Peyer's patch (tissue), 4 donors: ENCODE results near the gene NAP1L5. TPM values are rescaled to one million over a fixed set of nuclear protein-coding genes. Genes with fewer than 3 reads are reported as not detected.

Experiments used
- DNase-seq, 3 donors: peaks; one replicate each; pipeline ENCODE4 v3.0.0-alpha.2; 2017 to 2019
- H3K27ac ChIP-seq, 4 donors: fragments of 200-600 bp; sonication (generic); one replicate each; pipeline ENCODE4 v1.5.1; 2016 to 2019
- H3K27me3 ChIP-seq, 2 donors: fragments of 200-600 bp; sonication (generic); one replicate each; pipeline ENCODE4 v1.5.1; 2019
- H3K36me3 ChIP-seq, 3 donors: fragments of 200-600 bp; sonication (generic); one replicate each; pipeline ENCODE4 v1.5.1; 2016 to 2019
- H3K4me1 ChIP-seq, 4 donors: fragments of 200-600 bp; sonication (generic); one replicate each; pipeline ENCODE4 v1.5.1; 2016 to 2019
- H3K4me3 ChIP-seq, 4 donors: fragments of 200-600 bp; sonication (generic); 1 replicate in 3 of 4; 2 replicates in 1 of 4; pipeline ENCODE4 v1.5.1; 2016 to 2019; ENCODE audit warnings: mild to moderate bottlenecking in 1 of 4
- H3K9me3 ChIP-seq, 4 donors: fragments of 200-600 bp; sonication (generic); one replicate each; pipeline ENCODE4 v1.5.1; 2016 to 2019; ENCODE audit warnings: mild to moderate bottlenecking in 1 of 4
- CTCF ChIP-seq, 6 experiments: fragments of 450-650 bp in 4 of 6; fragments of 200-600 bp in 2 of 6; sonication (generic) in 1 of 6; IDR thresholded peaks; one replicate each; pipeline ENCODE4 v1.5.1; 2017 to 2019; ENCODE audit warnings: antibody characterized with exemption in 6 of 6, mild to moderate bottlenecking in 3 of 6, moderate library complexity in 1 of 6
- POLR2A ChIP-seq, 2 donors: fragments of 450-650 bp; IDR thresholded peaks; one replicate each; pipeline ENCODE4 v1.5.1; 2017; ENCODE audit warnings: antibody characterized with exemption in 2 of 2, mild to moderate bottlenecking in 2 of 2, moderate library complexity in 2 of 2
- total RNA-seq, 4 donors: library from RNA; depleted of rRNA; stranded (reverse); fragments of >200 nt; gene quantifications; one replicate each; pipeline ENCODE4 v1.1.0, GENCODE V29; 2016

NAP1L5 gene
- total RNA-seq, 4 donors from 2014 or later, result 0.85 to 2.3 TPM; not detected in 2

- DNase-seq, result no peak
- no peaks in the 10 kb centered on the region for H3K4me1 ChIP-seq
- no peaks in the 10 kb centered on the region for H3K9me3 ChIP-seq
- H3K27me3 ChIP-seq, result no peaks in the 10 kb centered on the region
- no peak overlapping the region for H3K4me3 ChIP-seq
- no peak for TF ChIP-seq CTCF (IDR thresholded peaks at IDR 0.05)
- no peak for TF ChIP-seq POLR2A (IDR thresholded peaks at IDR 0.05)
- H3K36me3 ChIP-seq, result peaks cover 0 to 40% (median 0%) of the 10 kb centered on the region in 3 donors
- H3K27ac ChIP-seq, result no peak overlapping the region
Measured at GRCh38 chr4:88690355-88690754, 7.3 kb downstream of the NAP1L5 start.

GRCh38 chr4:88681209-88681608, 16.4 kb downstream of the NAP1L5 start:
- H3K36me3 ChIP-seq, result peaks cover 0 to 73% (median 3%) of the 10 kb centered on the region in 3 donors
- H3K27me3 ChIP-seq, result no peaks in the 10 kb centered on the region
- TF ChIP-seq POLR2A (IDR thresholded peaks at IDR 0.05), result no peak
- no peak overlapping the region for H3K27ac ChIP-seq
- no peaks in the 10 kb centered on the region for H3K9me3 ChIP-seq
- H3K4me3 ChIP-seq, result no peak overlapping the region
- no peak for DNase-seq
- H3K4me1 ChIP-seq, result no peaks in the 10 kb centered on the region

GRCh38 chr4:88675543-88675942, 22.1 kb downstream of the NAP1L5 start:
- TF ChIP-seq CTCF (IDR thresholded peaks at IDR 0.05) (no peak), POLR2A (IDR thresholded peaks at IDR 0.05) (no peak)
- Histone ChIP-seq H3K4me1 (no peaks in the 10 kb centered on the region), H3K9me3 (no peaks in the 10 kb centered on the region), H3K36me3 (peaks cover 0 to 55% (median 3%) of the 10 kb centered on the region in 3 donors), H3K27ac (no peak overlapping the region), H3K27me3 (no peaks in the 10 kb centered on the region), H3K4me3 (no peak overlapping the region)
- DNase-seq, result no peak

- TF ChIP-seq CTCF (IDR thresholded peaks at IDR 0.05), result no peak
- no peak for TF ChIP-seq POLR2A (IDR thresholded peaks at IDR 0.05)
- Histone ChIP-seq H3K36me3 (peaks cover 0 to 55% (median 3%) of the 10 kb centered on the region in 3 donors), H3K27me3 (no peaks in the 10 kb centered on the region), H3K4me1 (no peaks in the 10 kb centered on the region), H3K9me3 (no peaks in the 10 kb centered on the region), H3K27ac (no peak overlapping the region), H3K4me3 (no peak overlapping the region)
- no peak for DNase-seq
Measured at GRCh38 chr4:88674979-88675378, 22.6 kb downstream of the NAP1L5 start.

- DNase-seq, result no peak
Measured at GRCh38 chr4:88674565-88674964, 23.1 kb downstream of the NAP1L5 start.

GRCh38 chr4:88673886-88674285, 23.7 kb downstream of the NAP1L5 start:
- DNase-seq, result no peak
- peaks cover 0 to 54% (median 0%) of the 10 kb centered on the region in 3 donors for H3K36me3 ChIP-seq
- H3K4me3 ChIP-seq, result no peak overlapping the region
- H3K4me1 ChIP-seq, result no peaks in the 10 kb centered on the region
- H3K9me3 ChIP-seq, result no peaks in the 10 kb centered on the region
- H3K27ac ChIP-seq, result no peak overlapping the region
- TF ChIP-seq CTCF (IDR thresholded peaks at IDR 0.05) (no peak), POLR2A (IDR thresholded peaks at IDR 0.05) (no peak)
- H3K27me3 ChIP-seq, result no peaks in the 10 kb centered on the region

More at GRCh38 chr4:88674565-88674964, 23.1 kb downstream of the NAP1L5 start:
- Histone ChIP-seq H3K36me3 (peaks cover 0 to 55% (median 1%) of the 10 kb centered on the region in 3 donors), H3K27me3 (no peaks in the 10 kb centered on the region), H3K4me1 (no peaks in the 10 kb centered on the region), H3K9me3 (no peaks in the 10 kb centered on the region), H3K27ac (no peak overlapping the region), H3K4me3 (no peak overlapping the region)
- TF ChIP-seq POLR2A (IDR thresholded peaks at IDR 0.05) (no peak), CTCF (IDR thresholded peaks at IDR 0.05) (no peak)
